GM13976 (cell line): ENCODE measurements around the gene CFAP47.

Experiments
- DNase-seq: peaks from one replicate; pipeline ENCODE4 v3.0.0; 2012; ENCODE audit warnings: low spot score
- CTCF ChIP-seq: IDR thresholded peaks from 2 replicates; pipeline ENCODE4 v1.5.1; 2012; ENCODE audit warnings: borderline replicate concordance, mild to moderate bottlenecking; ENCODE audit not compliant: insufficient read depth; ENCODE audit errors: extremely low read depth, missing control alignments, control extremely low read depth
- in situ Hi-C: fragments of 300-500 bp; cut with MboI; formaldehyde crosslinking; loops from one replicate; pipeline ENCODE4 v1.12.0; 2022; ENCODE audit warnings: low sequenced_read_pairs, mixed read lengths, inconsistent platforms; ENCODE audit not compliant: unreplicated experiment

CFAP47 gene

GRCh38 chrX:36102425-36102824 is 182.9 kb downstream of the CFAP47 start:
- TF ChIP-seq CTCF: no peak
- DNase-seq: no peak
- in situ Hi-C loops: no loop called here

GRCh38 chrX:36116222-36116621 is 196.7 kb downstream of the CFAP47 start:
- DNase-seq: no peak
- in situ Hi-C loops: no loop called here
- TF ChIP-seq CTCF: no peak

GRCh38 chrX:36159254-36159653 is 239.7 kb downstream of the CFAP47 start:
- no peak for DNase-seq
- no peak for TF ChIP-seq CTCF
- in situ Hi-C loops: no loop called here

GRCh38 chrX:36160081-36160480 is 240.5 kb downstream of the CFAP47 start:
- no peak for TF ChIP-seq CTCF
- in situ Hi-C loops: no loop called here
- no peak for DNase-seq

- TF ChIP-seq CTCF: no peak
- DNase-seq: no peak
- in situ Hi-C loops: no loop called here
Observed at GRCh38 chrX:36198575-36198974, 279.0 kb downstream of the CFAP47 start.

GRCh38 chrX:36199928-36200327 is 280.4 kb downstream of the CFAP47 start:
- DNase-seq: no peak
- no peak for TF ChIP-seq CTCF

GRCh38 chrX:36214924-36215323 is 295.4 kb downstream of the CFAP47 start:
- no peak for DNase-seq
- no peak for TF ChIP-seq CTCF
- in situ Hi-C loops: no loop called here

More at GRCh38 chrX:36199928-36200327, 280.4 kb downstream of the CFAP47 start:
- in situ Hi-C loops: no loop called here
